WTC11 (cell line): ENCODE results near the gene RAB22A. TPM values are rescaled to one million over a fixed set of nuclear protein-coding genes. Genes with fewer than 3 reads are reported as not detected.

Experiments
- ATAC-seq: fragments of 200-7000 bp; cut with Tn5 transposase; 2 replicates; pipeline ENCODE4 v1.10.0; 2021; ENCODE audit warnings: mild to moderate bottlenecking, moderate library complexity
- CTCF ChIA-PET: fragments of 300-600 bp; sonication (Branson Sonifier 250); formaldehyde crosslinking; loops from one replicate; lab custom pipeline; 2021; ENCODE audit warnings: antibody characterized with exemption; lab: Charles Lee
- POLR2A ChIA-PET: fragments of 350-600 bp; sonication (Branson Sonifier 250); formaldehyde crosslinking; loops from one replicate; lab custom pipeline; 2021; ENCODE audit warnings: antibody characterized with exemption; lab: Charles Lee
- DNase-seq: peaks from one replicate; pipeline ENCODE4 v3.0.0; 2021; ENCODE audit warnings: low spot score
- H3K27ac Mint-ChIP-seq: 2 replicates; pipeline ENCODE4 v1.8.0; 2021; ENCODE audit warnings: mixed read lengths
- H3K27me3 Mint-ChIP-seq: 2 replicates; pipeline ENCODE4 v1.8.0; 2021; ENCODE audit warnings: low read depth, mild to moderate bottlenecking, moderate library complexity, mixed read lengths
- H3K36me3 Mint-ChIP-seq: 2 replicates; pipeline ENCODE4 v1.8.0; 2021; ENCODE audit warnings: mixed read lengths
- H3K4me1 Mint-ChIP-seq: 2 replicates; pipeline ENCODE4 v1.8.0; 2022; ENCODE audit warnings: mixed read lengths
- H3K4me3 Mint-ChIP-seq: 2 replicates; pipeline ENCODE4 v1.8.0; 2021; ENCODE audit warnings: mild to moderate bottlenecking, moderate library complexity, mixed read lengths
- H3K9me3 Mint-ChIP-seq: 2 replicates; pipeline ENCODE4 v1.8.0; 2021; ENCODE audit warnings: mixed read lengths
- CREM ChIP-seq: sonication (generic); formaldehyde crosslinking; IDR thresholded peaks from 2 replicates; pipeline ENCODE4 v1.8.1; 2022; ENCODE audit warnings: mild to moderate bottlenecking, missing genetic modification reagents, moderate library complexity
- EMX1 ChIP-seq: fragments of 250-450 bp; sonication (Bioruptor Pico); IDR thresholded peaks from 2 replicates; pipeline ENCODE4 v1.8.0; 2021; ENCODE audit warnings: mild to moderate bottlenecking
- FOXJ3 ChIP-seq: sonication (generic); formaldehyde crosslinking; IDR thresholded peaks from 2 replicates; pipeline ENCODE4 v1.9.0; 2021; ENCODE audit warnings: missing genetic modification reagents, mild to moderate bottlenecking, borderline replicate concordance
- FOXK1 ChIP-seq: sonication (generic); formaldehyde crosslinking; IDR thresholded peaks from 2 replicates; pipeline ENCODE4 v1.8.0; 2022; ENCODE audit warnings: mild to moderate bottlenecking, moderate library complexity, missing genetic modification reagents
- FOXP4 ChIP-seq: sonication (generic); formaldehyde crosslinking; IDR thresholded peaks from 2 replicates; pipeline ENCODE4 v1.8.0; 2022; ENCODE audit warnings: mild to moderate bottlenecking, missing genetic modification reagents
- GABPB1 ChIP-seq: sonication (generic); formaldehyde crosslinking; IDR thresholded peaks from 2 replicates; pipeline ENCODE4 v1.8.1; 2023; ENCODE audit warnings: mild to moderate bottlenecking, missing genetic modification reagents
- GTF2I ChIP-seq: fragments of 250-450 bp; sonication (Bioruptor Pico); conservative IDR thresholded peaks from 2 replicates; pipeline ENCODE4 v1.4.0; 2021; ENCODE audit warnings: mild to moderate bottlenecking
- HMGXB4 ChIP-seq: sonication (generic); formaldehyde crosslinking; IDR thresholded peaks from 2 replicates; pipeline ENCODE4 v1.8.1; 2023; ENCODE audit warnings: mild to moderate bottlenecking, moderate library complexity, missing genetic modification reagents
- RORB ChIP-seq: fragments of 250-450 bp; sonication (Bioruptor Pico); IDR thresholded peaks from 2 replicates; pipeline ENCODE4 v1.9.0; 2021; ENCODE audit warnings: mild to moderate bottlenecking
- TP53 ChIP-seq: sonication (generic); formaldehyde crosslinking; IDR thresholded peaks from 2 replicates; pipeline ENCODE4 v1.8.1; 2023; ENCODE audit warnings: mild to moderate bottlenecking, missing genetic modification reagents
- ZNF396 ChIP-seq: fragments of 250-450 bp; sonication (Bioruptor Pico); IDR thresholded peaks from 2 replicates; pipeline ENCODE4 v1.8.0; 2021; ENCODE audit warnings: mild to moderate bottlenecking, moderate library complexity, borderline replicate concordance
- ZNF423 ChIP-seq: fragments of 250-450 bp; sonication (Bioruptor Pico); IDR thresholded peaks from 2 replicates; pipeline ENCODE4 v2.1.2; 2022; ENCODE audit warnings: mild to moderate bottlenecking, moderate library complexity
- ZNF532 ChIP-seq: fragments of 250-450 bp; sonication (Bioruptor Pico); IDR thresholded peaks from 2 replicates; pipeline ENCODE4 v1.9.0; 2021; ENCODE audit warnings: mild to moderate bottlenecking, borderline replicate concordance
- ZNF671 ChIP-seq: fragments of 250-450 bp; sonication (Bioruptor Pico); IDR thresholded peaks from 2 replicates; pipeline ENCODE4 v1.8.0; 2021; ENCODE audit warnings: mild to moderate bottlenecking
- total RNA-seq: library from RNA; stranded (reverse); gene quantifications from 3 replicates; pipeline ENCODE4 v1.2.3, GENCODE V29; 2021
- TF ChIP-seq, protein P1 (sequence below): sonication (generic); formaldehyde crosslinking; IDR thresholded peaks from 2 replicates; pipeline ENCODE4 v1.8.1; 2022; ENCODE audit warnings: mild to moderate bottlenecking, moderate library complexity, missing genetic modification reagents
- TF ChIP-seq, protein P2 (sequence below): sonication (generic); formaldehyde crosslinking; IDR thresholded peaks from 2 replicates; pipeline ENCODE4 v1.8.0; 2023; ENCODE audit warnings: missing genetic modification reagents
- TF ChIP-seq, protein P3 (sequence below): fragments of 250-450 bp; sonication (Bioruptor Pico); IDR thresholded peaks from 2 replicates; pipeline ENCODE4 v1.9.0; 2021; ENCODE audit warnings: moderate library complexity, mild to moderate bottlenecking, inconsistent platforms, borderline replicate concordance

RAB22A gene
- total RNA-seq, 1 experiment from 2014 or later: 6.0 TPM

GRCh38 chr20:58401162-58401561 lies 91.6 kb downstream of the RAB22A start:
- ATAC-seq (no peak), DNase-seq (no peak)
- no peaks in the 10 kb centered on the region for H3K36me3 Mint-ChIP-seq
- TF ChIP-seq, protein P1, sequence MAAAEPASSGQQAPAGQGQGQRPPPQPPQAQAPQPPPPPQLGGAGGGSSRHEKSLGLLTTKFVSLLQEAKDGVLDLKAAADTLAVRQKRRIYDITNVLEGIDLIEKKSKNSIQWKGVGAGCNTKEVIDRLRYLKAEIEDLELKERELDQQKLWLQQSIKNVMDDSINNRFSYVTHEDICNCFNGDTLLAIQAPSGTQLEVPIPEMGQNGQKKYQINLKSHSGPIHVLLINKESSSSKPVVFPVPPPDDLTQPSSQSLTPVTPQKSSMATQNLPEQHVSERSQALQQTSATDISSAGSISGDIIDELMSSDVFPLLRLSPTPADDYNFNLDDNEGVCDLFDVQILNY (CRISPR knock-in tag): no peak
- TF ChIP-seq TP53 (CRISPR knock-in tag) (no peak), CREM (CRISPR knock-in tag) (no peak), HMGXB4 (no peak), ZNF532 (no peak), ZNF423 (CRISPR knock-in tag) (no peak), EMX1 (no peak), FOXJ3 (CRISPR knock-in tag) (no peak), GABPB1 (CRISPR knock-in tag) (no peak), ZNF671 (CRISPR knock-in tag) (no peak), FOXK1 (CRISPR knock-in tag) (no peak), ZNF396 (CRISPR knock-in tag) (no peak), FOXP4 (no peak), RORB (CRISPR knock-in tag) (no peak), GTF2I (CRISPR knock-in tag) (no peak)
- TF ChIP-seq, protein P2, sequence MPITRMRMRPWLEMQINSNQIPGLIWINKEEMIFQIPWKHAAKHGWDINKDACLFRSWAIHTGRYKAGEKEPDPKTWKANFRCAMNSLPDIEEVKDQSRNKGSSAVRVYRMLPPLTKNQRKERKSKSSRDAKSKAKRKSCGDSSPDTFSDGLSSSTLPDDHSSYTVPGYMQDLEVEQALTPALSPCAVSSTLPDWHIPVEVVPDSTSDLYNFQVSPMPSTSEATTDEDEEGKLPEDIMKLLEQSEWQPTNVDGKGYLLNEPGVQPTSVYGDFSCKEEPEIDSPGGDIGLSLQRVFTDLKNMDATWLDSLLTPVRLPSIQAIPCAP (CRISPR knock-in tag): no peak
- TF ChIP-seq, protein P3, sequence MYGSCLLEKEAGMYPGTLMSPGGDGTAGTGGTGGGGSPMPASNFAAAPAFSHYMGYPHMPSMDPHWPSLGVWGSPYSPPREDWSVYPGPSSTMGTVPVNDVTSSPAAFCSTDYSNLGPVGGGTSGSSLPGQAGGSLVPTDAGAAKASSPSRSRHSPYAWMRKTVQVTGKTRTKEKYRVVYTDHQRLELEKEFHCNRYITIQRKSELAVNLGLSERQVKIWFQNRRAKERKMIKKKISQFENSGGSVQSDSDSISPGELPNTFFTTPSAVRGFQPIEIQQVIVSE: no peak
- H3K27me3 Mint-ChIP-seq: no peaks in the 10 kb centered on the region
- CTCF ChIA-PET: interaction anchor here (0.9 kb wide), 1 partner anchor 166 kb away, joined by 3 read pairs; no protein-coding TSS in a partner anchor
- no peak overlapping the region for H3K4me3 Mint-ChIP-seq
- POLR2A ChIA-PET: no interaction called here
- H3K9me3 Mint-ChIP-seq: no peaks in the 10 kb centered on the region
- peaks cover 28% of the 10 kb centered on the region for H3K4me1 Mint-ChIP-seq
- no peak overlapping the region for H3K27ac Mint-ChIP-seq
